Gastrocnemius medialis (tissue), 4 donors: ENCODE results near the gene PSMD14. TPM values are rescaled to one million over a fixed set of nuclear protein-coding genes. Genes with fewer than 3 reads are reported as not detected.

ENCODE experiments used
- ATAC-seq, 2 donors: fragments of 150-250 bp; one replicate each; pipeline ENCODE4 v1.9.1; 2016
- DNase-seq, 2 donors: peaks; one replicate each; pipeline ENCODE4 v3.0.0-alpha.2; 2019
- H3K27ac ChIP-seq, 4 donors: fragments of 200-600 bp; sonication (generic); 1 replicate in 1 of 4; 2 replicates in 3 of 4; pipeline ENCODE4 v1.5.1; 2016 to 2018; ENCODE audit warnings: mild to moderate bottlenecking in 2 of 4, moderate library complexity in 1 of 4
- H3K27me3 ChIP-seq, 3 donors: fragments of 200-600 bp; sonication (generic) in 2 of 3; 1 replicate in 1 of 3; 2 replicates in 2 of 3; pipeline versions ENCODE4 v1.5.1 to v1.6.0; 2016 to 2019; ENCODE audit warnings: mild to moderate bottlenecking in 1 of 3, moderate library complexity in 1 of 3
- H3K36me3 ChIP-seq, 2 donors: fragments of 200-600 bp; sonication (generic) in 1 of 2; one replicate each; pipeline ENCODE4 v1.5.1; 2017 to 2018
- H3K4me1 ChIP-seq, 2 donors: fragments of 200-600 bp; sonication (generic) in 1 of 2; one replicate each; pipeline ENCODE4 v1.5.1; 2016 to 2017; ENCODE audit warnings: mild to moderate bottlenecking in 2 of 2
- H3K4me3 ChIP-seq, 4 donors: fragments of 200-600 bp; sonication (generic) in 3 of 4; 1 replicate in 1 of 4; 2 replicates in 3 of 4; pipeline ENCODE4 v1.5.1; 2016 to 2019; ENCODE audit warnings: mild to moderate bottlenecking in 2 of 4
- H3K9me3 ChIP-seq, 3 donors: fragments of 200-600 bp; sonication (generic) in 2 of 3; 1 replicate in 1 of 3; 2 replicates in 2 of 3; pipeline ENCODE4 v1.5.1; 2016 to 2019
- CTCF ChIP-seq, 5 experiments: fragments of 450-650 bp in 3 of 5; fragments of 200-600 bp in 2 of 5; sonication (generic) in 2 of 5; IDR thresholded peaks in 4 of 5; conservative IDR thresholded peaks in 1 of 5; 1 replicate in 4 of 5; 2 replicates in 1 of 5; pipeline ENCODE4 v1.5.1; 2016 to 2019; ENCODE audit warnings: antibody characterized with exemption in 5 of 5, mild to moderate bottlenecking in 3 of 5, moderate library complexity in 3 of 5
- POLR2A ChIP-seq, 2 donors: fragments of 450-650 bp; IDR thresholded peaks; one replicate each; pipeline ENCODE4 v1.6.1; 2017; ENCODE audit warnings: antibody characterized with exemption in 2 of 2, mild to moderate bottlenecking in 2 of 2, moderate library complexity in 2 of 2
- in situ Hi-C, 4 donors: fragments of 200-750 bp; cut with MboI; loops; one replicate each; pipeline versions ENCODE4 v1.15.0 to v1.8.0; 2017; ENCODE audit warnings: low sequenced_read_pairs in 4 of 4
- intact Hi-C: fragments of 100-400 bp; cut with DNase I; formaldehyde crosslinking; loops from one replicate; pipeline ENCODE4 v1.15.1; 2023; ENCODE audit warnings: low total_unique reads
- total RNA-seq, 4 donors: library from RNA; depleted of rRNA; stranded (reverse); fragments of >200 nt; gene quantifications; one replicate each; pipeline versions ENCODE4 v1.1.0 to v1.2.3, GENCODE V29; 2016

The PSMD14 gene
- total RNA-seq, 4 donors from 2014 or later: 138 to 195 (median 163) TPM

- no peaks in the 10 kb centered on the region for H3K36me3 ChIP-seq
- peaks cover 76 to 85% (median 84%) of the 10 kb centered on the region in 3 donors for H3K27me3 ChIP-seq
- TF ChIP-seq POLR2A (IDR thresholded peaks at IDR 0.05) (no peak), CTCF (IDR thresholded peaks at IDR 0.05 in 4 of 5, conservative IDR thresholded peaks at IDR 0.05 in 1 of 5) (peak in 1 of 5 experiments; percentile 23)
- in situ Hi-C loops: no loop called here
- peaks cover 6 to 7% of the 10 kb centered on the region in 2 donors for H3K4me1 ChIP-seq
- H3K27ac ChIP-seq: no peak overlapping the region
- H3K9me3 ChIP-seq: no peaks in the 10 kb centered on the region
- intact Hi-C loops: no loop called here
- DNase-seq (no peak), ATAC-seq (no peak)
- H3K4me3 ChIP-seq: peak overlapping the region in 3 of 4 donors; percentile 15 to 21 (median 18)
These were observed 118.3 kb downstream of the PSMD14 start for GRCh38 chr2:161426455-161426921.

GRCh38 chr2:161426922-161427663 is 118.9 kb downstream of the PSMD14 start:
- peaks cover 73 to 83% (median 79%) of the 10 kb centered on the region in 3 donors for H3K27me3 ChIP-seq
- TF ChIP-seq CTCF (IDR thresholded peaks at IDR 0.05 in 4 of 5, conservative IDR thresholded peaks at IDR 0.05 in 1 of 5) (no peak), POLR2A (IDR thresholded peaks at IDR 0.05) (no peak)
- no peak for ATAC-seq

GRCh38 chr2:161427664-161428587 is 119.7 kb downstream of the PSMD14 start:
- no peaks in the 10 kb centered on the region for H3K36me3 ChIP-seq
- in situ Hi-C loops (no loop called here), intact Hi-C loops (no loop called here)
- H3K4me1 ChIP-seq: peaks cover 6 to 7% of the 10 kb centered on the region in 2 donors
- H3K4me3 ChIP-seq: peak overlapping the region in 3 of 4 donors; percentile 15 to 23 (median 18)
- H3K9me3 ChIP-seq: no peaks in the 10 kb centered on the region
- peaks cover 64 to 78% (median 71%) of the 10 kb centered on the region in 3 donors for H3K27me3 ChIP-seq
- DNase-seq (no peak), ATAC-seq (no peak)
- H3K27ac ChIP-seq: no peak overlapping the region
- no peak for TF ChIP-seq CTCF (IDR thresholded peaks at IDR 0.05 in 4 of 5, conservative IDR thresholded peaks at IDR 0.05 in 1 of 5)
- TF ChIP-seq POLR2A (IDR thresholded peaks at IDR 0.05): no peak

More at GRCh38 chr2:161426922-161427663, 118.9 kb downstream of the PSMD14 start:
- H3K4me3 ChIP-seq: peak overlapping the region in 3 of 4 donors; percentile 15 to 21 (median 18)
- in situ Hi-C loops: no loop called here
- H3K36me3 ChIP-seq: no peaks in the 10 kb centered on the region
- no peak for DNase-seq
- H3K27ac ChIP-seq: no peak overlapping the region
- intact Hi-C loops: no loop called here
- peaks cover 6 to 7% of the 10 kb centered on the region in 2 donors for H3K4me1 ChIP-seq
- H3K9me3 ChIP-seq: no peaks in the 10 kb centered on the region

GRCh38 chr2:161430386-161430785 is 122.2 kb downstream of the PSMD14 start:
- intact Hi-C loops (no loop called here), in situ Hi-C loops (no loop called here)
- no peaks in the 10 kb centered on the region for H3K9me3 ChIP-seq
- H3K4me3 ChIP-seq: no peak overlapping the region
- H3K4me1 ChIP-seq: peaks cover 4 to 6% of the 10 kb centered on the region in 2 donors
- H3K27me3 ChIP-seq: peaks cover 41 to 55% (median 54%) of the 10 kb centered on the region in 3 donors
- no peak for DNase-seq
- ATAC-seq: no peak
- H3K27ac ChIP-seq: no peak overlapping the region
- H3K36me3 ChIP-seq: no peaks in the 10 kb centered on the region
- TF ChIP-seq POLR2A (IDR thresholded peaks at IDR 0.05): no peak
